GM21619 (cell line): ENCODE data around the gene LRRC72.
A peak's percentile ranks its signal among the peaks of the same experiment; 100 is the strongest.
"Not testable (repeated sequence)": the region's sequence is repeated elsewhere in the genome, so short reads cannot be mapped to it uniquely, and the experiment has no call there.

Experiments
- ATAC-seq: cut with Tn5 transposase; IDR thresholded peaks from one replicate; pipeline ENCODE4 v1.9.1; 2021; ENCODE audit not compliant: unreplicated experiment

Gene LRRC72

GRCh38 chr7:16524332-16524731, 2.3 kb upstream of the LRRC72 start:
- no peak for ATAC-seq

GRCh38 chr7:16528520-16528919, 1.9 kb downstream of the LRRC72 start:
- no peak for ATAC-seq

GRCh38 chr7:16529697-16530096, 3.1 kb downstream of the LRRC72 start:
- no peak for ATAC-seq

GRCh38 chr7:16531707-16532106, 5.1 kb downstream of the LRRC72 start:
- no peak for ATAC-seq

GRCh38 chr7:16532272-16532671, 5.6 kb downstream of the LRRC72 start:
- ATAC-seq: no peak

GRCh38 chr7:16535500-16535899, 8.9 kb downstream of the LRRC72 start:
- ATAC-seq: no peak

- ATAC-seq: not testable (repeated sequence)
These were observed 13.9 kb downstream of the LRRC72 start for GRCh38 chr7:16540559-16540958.

GRCh38 chr7:16542401-16542800, 15.8 kb downstream of the LRRC72 start:
- ATAC-seq: no peak

- no peak for ATAC-seq
These were observed 16.8 kb downstream of the LRRC72 start for GRCh38 chr7:16543456-16543855.

- no peak for ATAC-seq
These were observed 20.4 kb downstream of the LRRC72 start for GRCh38 chr7:16546921-16547505.

- no peak for ATAC-seq
These were observed 21.8 kb downstream of the LRRC72 start for GRCh38 chr7:16548428-16548827.

GRCh38 chr7:16550671-16551070, 24.0 kb downstream of the LRRC72 start:
- no peak for ATAC-seq

- ATAC-seq: no peak
These were observed 28.1 kb downstream of the LRRC72 start for GRCh38 chr7:16554518-16555236.

- no peak for ATAC-seq
These were observed 29.7 kb downstream of the LRRC72 start for GRCh38 chr7:16556359-16556758.

GRCh38 chr7:16558761-16559302, 32.2 kb downstream of the LRRC72 start:
- no peak for ATAC-seq

GRCh38 chr7:16559497-16560179, 33.0 kb downstream of the LRRC72 start:
- ATAC-seq: no peak

- no peak for ATAC-seq
These were observed 35.3 kb downstream of the LRRC72 start for GRCh38 chr7:16561943-16562342.

GRCh38 chr7:16562456-16563220, 36.0 kb downstream of the LRRC72 start:
- ATAC-seq: no peak

GRCh38 chr7:16563281-16564022, 36.8 kb downstream of the LRRC72 start:
- peak; percentile 63 for ATAC-seq

- peak; percentile 36 for ATAC-seq
These were observed 37.4 kb downstream of the LRRC72 start for GRCh38 chr7:16564023-16564380.
